Calu3 (cell line): ENCODE results near the gene EYA4. TPM values are rescaled to one million over a fixed set of nuclear protein-coding genes. Genes with fewer than 3 reads are reported as not detected.
A peak's percentile ranks its signal among the peaks of the same experiment; 100 is the strongest.

Source experiments
- BruUV-seq: library from RNA; stranded (reverse); fragments of 400-500 nt; replicated peaks from 2 replicates; lab custom pipeline; 2021; lab: Mats Ljungman, UMichigan
- CTCF ChIA-PET: fragments of 300-600 bp; sonication (Branson Sonifier 250); formaldehyde crosslinking; loops from one replicate; lab custom pipeline; 2022; ENCODE audit warnings: antibody characterized with exemption; lab: Charles Lee
- DNase-seq: peaks from one replicate; pipeline ENCODE4 v3.0.0; 2022
- H3K27ac Mint-ChIP-seq: one replicate; pipeline ENCODE4 v1.8.0; 2022; ENCODE audit warnings: mixed read lengths; ENCODE audit not compliant: unreplicated experiment
- H3K27me3 Mint-ChIP-seq: one replicate; pipeline ENCODE4 v1.8.0; 2022; ENCODE audit warnings: mixed read lengths; ENCODE audit not compliant: unreplicated experiment
- H3K36me3 Mint-ChIP-seq: one replicate; pipeline ENCODE4 v1.8.0; 2022; ENCODE audit warnings: mild to moderate bottlenecking, moderate library complexity, mixed read lengths; ENCODE audit not compliant: insufficient read depth, unreplicated experiment
- H3K4me1 Mint-ChIP-seq: one replicate; pipeline ENCODE4 v1.8.0; 2022; ENCODE audit warnings: mild to moderate bottlenecking, low read depth, mixed read lengths; ENCODE audit not compliant: unreplicated experiment
- H3K4me3 Mint-ChIP-seq: one replicate; pipeline ENCODE4 v1.8.0; 2022; ENCODE audit warnings: mild to moderate bottlenecking, low read depth, moderate library complexity, mixed read lengths; ENCODE audit not compliant: unreplicated experiment
- H3K9me3 Mint-ChIP-seq: one replicate; pipeline ENCODE4 v1.8.0; 2022; ENCODE audit warnings: low read depth, mixed read lengths; ENCODE audit not compliant: unreplicated experiment
- CTCF ChIP-seq: fragments of 200-600 bp; IDR thresholded peaks from one replicate; pipeline ENCODE4 v1.8.0; 2022; ENCODE audit warnings: antibody characterized with exemption; ENCODE audit not compliant: unreplicated experiment
- intact Hi-C: fragments of 100-400 bp; cut with micrococcal nuclease; formaldehyde crosslinking; loops from one replicate; pipeline ENCODE4 v1.10.0; 2022; ENCODE audit not compliant: unreplicated experiment
- total RNA-seq: library from RNA; stranded (reverse); gene quantifications from 2 replicates; pipeline ENCODE4 v1.2.3, GENCODE V29; 2022

Gene EYA4
- total RNA-seq, 1 experiment from 2014 or later, result 55.1 TPM

GRCh38 chr6:133241901-133242636, 912 bp downstream of the EYA4 start:
- DNase-seq, result peak; percentile 47
- no peaks in the 10 kb centered on the region for H3K27me3 Mint-ChIP-seq
- BruUV-seq, result no TSS peak
- peaks cover 36% of the 10 kb centered on the region for H3K36me3 Mint-ChIP-seq
- intact Hi-C loops, result loop anchor here (5.0 to 10.0 kb wide), 2 partner anchors 147 to 280 kb away; no protein-coding TSS in a partner anchor
- CTCF ChIA-PET, result interaction anchor here (0.7 kb wide), 1 partner anchor 278 kb away, joined by 3 read pairs; no protein-coding TSS in a partner anchor
- peaks cover 3% of the 10 kb centered on the region for H3K4me1 Mint-ChIP-seq
- no peaks in the 10 kb centered on the region for H3K9me3 Mint-ChIP-seq
- peak overlapping the region; percentile 1 for H3K27ac Mint-ChIP-seq
- H3K4me3 Mint-ChIP-seq, result peak overlapping the region; percentile 67
- no peak for TF ChIP-seq CTCF

GRCh38 chr6:133242637-133243585, 1.8 kb downstream of the EYA4 start:
- Mint-ChIP-seq H3K27me3 (no peaks in the 10 kb centered on the region), H3K4me1 (peaks cover 8% of the 10 kb centered on the region), H3K36me3 (peaks cover 41% of the 10 kb centered on the region), H3K9me3 (no peaks in the 10 kb centered on the region), H3K4me3 (peak overlapping the region; percentile 67), H3K27ac (peak overlapping the region; percentile 1)
- TF ChIP-seq CTCF, result no peak
- intact Hi-C loops, result loop anchor here (5.0 to 10.0 kb wide), 2 partner anchors 148 to 281 kb away; no protein-coding TSS in a partner anchor
- CTCF ChIA-PET, result interaction anchor here (0.5 to 1.0 kb wide), 2 partner anchors 17 to 189 kb away, joined by 3 to 5 read pairs; no protein-coding TSS in a partner anchor
- DNase-seq, result peak; percentile 43
- TSS peak; percentile 19 for BruUV-seq

- Mint-ChIP-seq H3K4me3 (peak overlapping the region; percentile 67), H3K27ac (peak overlapping the region; percentile 1), H3K36me3 (peaks cover 41% of the 10 kb centered on the region), H3K4me1 (peaks cover 15% of the 10 kb centered on the region), H3K27me3 (no peaks in the 10 kb centered on the region), H3K9me3 (no peaks in the 10 kb centered on the region)
- TF ChIP-seq CTCF, result no peak
- intact Hi-C loops, result loop anchor here (5.0 to 10.0 kb wide), 2 partner anchors 149 to 282 kb away; no protein-coding TSS in a partner anchor
- CTCF ChIA-PET, result interaction anchor here (1.0 kb wide), 1 partner anchor 16 kb away, joined by 3 read pairs; no protein-coding TSS in a partner anchor
- DNase-seq, result no peak
- no TSS peak for BruUV-seq
These were observed 2.7 kb downstream of the EYA4 start for GRCh38 chr6:133243723-133244305.

- Mint-ChIP-seq H3K9me3 (no peaks in the 10 kb centered on the region), H3K27ac (peak overlapping the region; percentile 47), H3K27me3 (no peaks in the 10 kb centered on the region), H3K4me3 (peak overlapping the region; percentile 67), H3K36me3 (peaks cover 41% of the 10 kb centered on the region), H3K4me1 (peaks cover 22% of the 10 kb centered on the region)
- BruUV-seq, result no TSS peak
- CTCF ChIA-PET, result interaction anchor here (0.8 kb wide), 1 partner anchor 709 kb away, joined by 4 read pairs; the partner anchor contains the start of gene TBPL1
- DNase-seq, result no peak
- no peak for TF ChIP-seq CTCF
- intact Hi-C loops, result loop anchor here (5.0 to 10.0 kb wide), 2 partner anchors 150 to 282 kb away; no protein-coding TSS in a partner anchor
These were observed 3.4 kb downstream of the EYA4 start for GRCh38 chr6:133244519-133244918.
